Ascending aorta (tissue), 2 donors: Measurements from ENCODE around the gene CACNG7. TPM values are rescaled to one million over a fixed set of nuclear protein-coding genes. Genes with fewer than 3 reads are reported as not detected.
"Not testable (repeated sequence)": the region's sequence is repeated elsewhere in the genome, so short reads cannot be mapped to it uniquely, and the experiment has no call there.

Source experiments
- DNase-seq, 2 donors: peaks; one replicate each; pipeline ENCODE4 v3.0.0-alpha.2; 2019; ENCODE audit warnings: low spot score in 2 of 2
- H3K27ac ChIP-seq, 2 donors: fragments of 200-600 bp; sonication (generic); one replicate each; pipeline ENCODE4 v1.5.1; 2016 to 2017; ENCODE audit warnings: mild to moderate bottlenecking in 1 of 2
- H3K27me3 ChIP-seq: fragments of 200-600 bp; sonication (generic); one replicate; pipeline ENCODE4 v1.5.1; 2017
- H3K36me3 ChIP-seq, 2 donors: fragments of 200-600 bp; sonication (generic); one replicate each; pipeline ENCODE4 v1.5.1; 2016
- H3K4me1 ChIP-seq, 2 donors: fragments of 200-600 bp; sonication (generic); one replicate each; pipeline ENCODE4 v1.5.1; 2016 to 2017; ENCODE audit warnings: mild to moderate bottlenecking in 1 of 2
- H3K4me3 ChIP-seq, 2 donors: fragments of 200-600 bp; sonication (generic); one replicate each; pipeline ENCODE4 v1.5.1; 2016 to 2017; ENCODE audit warnings: mild to moderate bottlenecking in 1 of 2
- H3K9me3 ChIP-seq, 2 donors: fragments of 200-600 bp; sonication (generic); one replicate each; pipeline ENCODE4 v1.5.1; 2016
- intact Hi-C: fragments of 100-400 bp; cut with DNase I; formaldehyde crosslinking; loops from one replicate; pipeline ENCODE4 v1.15.1; 2023
- total RNA-seq: library from RNA; depleted of rRNA; stranded (reverse); fragments of >200 nt; gene quantifications from one replicate; pipeline ENCODE4 v1.1.0, GENCODE V29; 2016
- TF ChIP-seq, protein P1 (sequence below), 3 experiments: fragments of 200-600 bp in 2 of 3; fragments of 450-650 bp in 1 of 3; sonication (generic) in 2 of 3; IDR thresholded peaks; one replicate each; pipeline ENCODE4 v1.5.1; 2016 to 2019; ENCODE audit warnings: antibody characterized with exemption in 3 of 3, mild to moderate bottlenecking in 1 of 3, moderate library complexity in 1 of 3

CACNG7 gene
- total RNA-seq, 1 donor from 2014 or later, result not detected

DNA sequence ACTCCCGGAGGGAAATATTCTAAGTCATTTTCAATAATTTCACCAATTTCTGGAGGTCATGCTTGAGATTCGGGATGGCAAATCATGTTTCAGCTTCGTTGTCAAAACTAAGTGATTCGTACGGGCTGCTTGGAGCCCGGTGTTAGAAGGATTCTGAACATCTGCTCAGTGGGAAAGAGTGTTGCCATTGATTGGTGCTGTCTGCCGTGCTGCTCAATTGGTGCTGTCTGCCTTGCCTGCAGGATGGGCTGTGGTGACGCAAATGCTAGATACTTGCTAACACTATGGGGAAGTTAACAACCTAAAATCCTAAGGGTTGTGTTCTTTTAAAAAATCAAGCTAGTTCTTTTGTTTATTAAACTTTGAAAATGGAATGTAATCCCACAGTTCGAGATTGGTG lies 36.4 kb downstream of the CACNG7 start:
- H3K27ac ChIP-seq, result no peak overlapping the region
- intact Hi-C loops, result no loop called here
- H3K27me3 ChIP-seq, result peaks cover 6% of the 10 kb centered on the region
- TF ChIP-seq, protein P1, sequence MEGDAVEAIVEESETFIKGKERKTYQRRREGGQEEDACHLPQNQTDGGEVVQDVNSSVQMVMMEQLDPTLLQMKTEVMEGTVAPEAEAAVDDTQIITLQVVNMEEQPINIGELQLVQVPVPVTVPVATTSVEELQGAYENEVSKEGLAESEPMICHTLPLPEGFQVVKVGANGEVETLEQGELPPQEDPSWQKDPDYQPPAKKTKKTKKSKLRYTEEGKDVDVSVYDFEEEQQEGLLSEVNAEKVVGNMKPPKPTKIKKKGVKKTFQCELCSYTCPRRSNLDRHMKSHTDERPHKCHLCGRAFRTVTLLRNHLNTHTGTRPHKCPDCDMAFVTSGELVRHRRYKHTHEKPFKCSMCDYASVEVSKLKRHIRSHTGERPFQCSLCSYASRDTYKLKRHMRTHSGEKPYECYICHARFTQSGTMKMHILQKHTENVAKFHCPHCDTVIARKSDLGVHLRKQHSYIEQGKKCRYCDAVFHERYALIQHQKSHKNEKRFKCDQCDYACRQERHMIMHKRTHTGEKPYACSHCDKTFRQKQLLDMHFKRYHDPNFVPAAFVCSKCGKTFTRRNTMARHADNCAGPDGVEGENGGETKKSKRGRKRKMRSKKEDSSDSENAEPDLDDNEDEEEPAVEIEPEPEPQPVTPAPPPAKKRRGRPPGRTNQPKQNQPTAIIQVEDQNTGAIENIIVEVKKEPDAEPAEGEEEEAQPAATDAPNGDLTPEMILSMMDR (IDR thresholded peaks at IDR 0.05), result no peak
- no peak for DNase-seq
- no peaks in the 10 kb centered on the region for H3K9me3 ChIP-seq
- H3K36me3 ChIP-seq, result no peaks in the 10 kb centered on the region
- no peaks in the 10 kb centered on the region for H3K4me1 ChIP-seq
- no peak overlapping the region for H3K4me3 ChIP-seq

DNA sequence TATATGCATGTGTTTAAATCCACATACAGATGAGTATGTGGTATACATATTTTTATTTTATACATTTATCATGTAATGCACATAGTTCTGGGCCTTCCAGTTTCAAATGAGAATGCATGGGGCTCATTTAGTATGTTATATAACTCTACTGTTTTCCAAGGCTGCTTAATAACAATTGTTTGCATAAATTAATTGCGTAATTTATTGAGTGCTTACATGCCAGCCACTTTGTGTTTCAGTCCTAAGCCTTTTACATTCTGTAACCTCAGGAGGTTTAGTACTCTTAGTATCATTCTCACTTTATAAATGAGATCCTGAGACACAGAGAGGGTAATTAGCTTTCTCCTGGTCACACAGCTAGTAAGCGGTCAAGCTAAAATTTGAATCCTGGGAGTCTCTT lies 36.9 kb downstream of the CACNG7 start:
- Histone ChIP-seq H3K4me1 (no peaks in the 10 kb centered on the region), H3K27ac (no peak overlapping the region), H3K27me3 (peaks cover 6% of the 10 kb centered on the region), H3K36me3 (no peaks in the 10 kb centered on the region), H3K4me3 (no peak overlapping the region), H3K9me3 (no peaks in the 10 kb centered on the region)
- DNase-seq, result no peak
- TF ChIP-seq, protein P1 (IDR thresholded peaks at IDR 0.05), result no peak
- intact Hi-C loops, result no loop called here

DNA sequence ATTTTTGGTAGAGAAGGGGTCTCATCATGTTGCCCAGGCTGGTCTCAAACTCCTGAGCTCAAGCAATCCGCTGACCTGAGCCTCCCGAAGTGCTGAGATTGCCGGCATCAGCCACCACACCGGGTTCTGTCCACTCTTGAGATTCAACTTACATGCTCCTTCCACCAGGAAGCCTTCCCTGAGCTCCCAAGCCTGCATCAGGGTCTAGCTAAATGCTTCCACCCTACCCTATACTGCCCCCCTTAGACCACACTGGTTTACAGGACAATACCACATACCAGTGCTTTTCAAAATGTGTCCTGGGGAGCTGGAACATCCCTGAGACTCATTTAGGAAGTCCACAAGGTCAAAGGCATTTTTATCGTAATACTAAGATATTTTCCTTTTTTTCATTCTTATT lies 38.5 kb downstream of the CACNG7 start:
- Histone ChIP-seq H3K36me3 (no peaks in the 10 kb centered on the region), H3K4me1 (no peaks in the 10 kb centered on the region), H3K27me3 (peaks cover 3% of the 10 kb centered on the region), H3K4me3 (no peak overlapping the region), H3K9me3 (no peaks in the 10 kb centered on the region), H3K27ac (no peak overlapping the region)
- DNase-seq, result no peak
- intact Hi-C loops, result no loop called here
- TF ChIP-seq, protein P1 (IDR thresholded peaks at IDR 0.05), result peak in 1 of 3 experiments; percentile 3

DNA sequence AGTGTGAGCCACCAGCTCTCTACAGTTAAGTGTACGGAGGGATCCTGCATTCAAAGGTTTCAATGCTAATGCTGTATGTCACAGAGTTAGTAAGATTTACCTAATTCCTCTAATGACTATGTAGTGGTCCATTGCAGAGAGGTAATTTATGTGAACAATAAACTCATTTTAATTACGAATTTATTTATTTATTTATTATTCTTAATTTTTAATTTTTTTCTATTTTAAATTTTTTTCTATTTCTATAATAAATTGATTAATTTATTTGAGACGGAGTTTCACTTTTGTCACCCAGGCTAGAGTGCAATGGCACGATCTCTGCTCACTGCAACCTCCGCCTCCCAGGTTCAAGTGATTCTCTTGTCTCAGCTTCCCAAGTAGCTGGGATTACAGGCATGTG lies 39.5 kb downstream of the CACNG7 start:
- H3K27ac ChIP-seq, H3K27me3 ChIP-seq, H3K36me3 ChIP-seq, DNase-seq, intact Hi-C loops, H3K9me3 ChIP-seq, H3K4me1 ChIP-seq, H3K4me3 ChIP-seq: not testable (repeated sequence)

DNA sequence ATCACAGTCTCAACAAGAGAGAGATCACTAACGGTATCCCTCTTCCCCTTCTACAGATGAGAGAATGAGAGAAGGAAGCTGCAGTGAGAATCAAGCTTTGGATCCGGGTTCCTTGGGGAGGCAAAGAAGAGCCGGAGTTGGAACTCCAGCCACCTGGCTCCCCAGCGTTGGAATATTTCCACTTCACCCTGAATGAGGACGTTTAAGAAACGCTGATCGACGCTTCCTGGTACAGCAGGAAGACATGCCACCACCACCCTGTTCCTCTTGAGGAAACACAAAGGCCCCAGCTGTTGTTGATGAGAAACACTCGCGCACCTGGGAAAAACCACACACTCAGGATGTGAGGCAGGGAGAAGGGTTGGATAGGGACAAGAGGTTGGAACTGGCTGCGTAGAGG lies 42.4 kb downstream of the CACNG7 start:
- no peak overlapping the region for H3K4me3 ChIP-seq
- H3K36me3 ChIP-seq, result no peaks in the 10 kb centered on the region
- no peak for DNase-seq
- intact Hi-C loops, result no loop called here
- no peak overlapping the region for H3K27ac ChIP-seq
- H3K9me3 ChIP-seq, result no peaks in the 10 kb centered on the region
- H3K27me3 ChIP-seq, result no peaks in the 10 kb centered on the region
- no peaks in the 10 kb centered on the region for H3K4me1 ChIP-seq
- TF ChIP-seq, protein P1 (IDR thresholded peaks at IDR 0.05), result no peak

DNA sequence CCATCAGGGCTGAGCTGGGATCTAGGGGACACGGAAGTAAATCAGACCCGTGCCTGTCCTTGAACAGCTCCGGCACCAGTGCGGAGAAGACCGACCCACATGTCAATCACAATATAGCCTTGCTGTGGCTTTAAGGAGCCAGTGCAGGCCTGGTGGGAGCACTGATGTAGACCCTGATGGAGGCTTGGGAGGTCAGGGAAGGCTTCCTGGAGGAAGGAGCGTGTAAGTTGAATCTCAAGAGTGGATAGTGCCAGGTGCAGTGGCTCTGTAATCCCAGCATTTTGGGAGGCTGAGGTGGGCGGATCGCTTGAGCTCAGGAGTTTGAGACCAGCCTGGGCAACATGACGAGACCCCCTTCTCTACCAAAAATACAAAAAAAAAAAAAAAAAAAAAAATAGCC lies 42.9 kb downstream of the CACNG7 start:
- H3K27me3 ChIP-seq, result no peaks in the 10 kb centered on the region
- intact Hi-C loops, result no loop called here
- H3K36me3 ChIP-seq, result no peaks in the 10 kb centered on the region
- no peak for DNase-seq
- TF ChIP-seq, protein P1 (IDR thresholded peaks at IDR 0.05), result no peak
- H3K9me3 ChIP-seq, result no peaks in the 10 kb centered on the region
- H3K4me3 ChIP-seq, result no peak overlapping the region
- no peaks in the 10 kb centered on the region for H3K4me1 ChIP-seq
- H3K27ac ChIP-seq, result no peak overlapping the region
